Esophagus muscularis mucosa (tissue), 4 donors: Measurements from ENCODE around the gene SPOCK1.

Experiments
- CTCF ChIP-seq, 3 experiments: fragments of 200-600 bp in 2 of 3; fragments of 450-650 bp in 1 of 3; sonication (generic) in 2 of 3; IDR thresholded peaks; one replicate each; pipeline ENCODE4 v1.5.1; 2017 to 2019; ENCODE audit warnings: antibody characterized with exemption in 3 of 3, mild to moderate bottlenecking in 2 of 3, moderate library complexity in 1 of 3
- EP300 ChIP-seq: sonication (generic); formaldehyde crosslinking; IDR thresholded peaks from one replicate; pipeline ENCODE4 v1.6.1; 2017; ENCODE audit warnings: antibody characterized with exemption
- POLR2A ChIP-seq: fragments of 450-650 bp; IDR thresholded peaks from one replicate; pipeline ENCODE4 v1.6.1; 2017; ENCODE audit warnings: antibody characterized with exemption, moderate library complexity, mild to moderate bottlenecking, low read depth
- POLR2AphosphoS5 ChIP-seq, 2 donors: sonication (generic); formaldehyde crosslinking; IDR thresholded peaks; one replicate each; pipeline ENCODE4 v1.6.1; 2017; ENCODE audit warnings: antibody characterized with exemption in 2 of 2

DNA sequence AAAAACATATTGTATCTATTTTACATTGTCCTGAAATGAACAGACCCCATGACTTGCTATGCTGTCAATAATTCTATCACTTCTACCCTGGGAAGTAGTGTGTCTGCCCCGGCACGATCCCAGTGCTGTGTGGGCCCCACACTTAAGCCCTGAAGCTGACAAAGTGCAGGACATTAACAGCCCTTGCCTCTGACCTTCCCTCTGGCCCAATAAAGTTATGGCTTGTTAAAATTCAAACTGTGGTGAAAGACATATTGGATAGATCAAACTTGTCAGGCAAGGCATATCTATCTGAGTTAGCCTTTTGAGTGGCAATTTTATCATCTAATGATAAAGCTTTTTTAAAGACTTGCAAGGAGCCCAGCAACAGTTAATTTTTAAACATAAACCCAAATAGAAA, 229.2 kb downstream of the SPOCK1 start:
- TF ChIP-seq POLR2A = no peak
- no peak for TF ChIP-seq POLR2AphosphoS5 (IDR thresholded peaks at IDR 0.05)
- no peak for TF ChIP-seq CTCF (IDR thresholded peaks at IDR 0.05)
- no peak for TF ChIP-seq EP300
